CD4-positive, alpha-beta T cell (primary cell): Measurements from ENCODE around the gene GDF2. TPM values are rescaled to one million over a fixed set of nuclear protein-coding genes. Genes with fewer than 3 reads are reported as not detected.

Experiments
- ATAC-seq: fragments of 200-7000 bp; cut with Tn5 transposase; one replicate; pipeline ENCODE4 v1.10.0; 2022; ENCODE audit warnings: mild to moderate bottlenecking; ENCODE audit not compliant: poor library complexity
- CTCF ChIA-PET: fragments of 350-600 bp; sonication (Branson Sonifier 250); formaldehyde crosslinking; loops from one replicate; lab custom pipeline; 2021; ENCODE audit warnings: antibody characterized with exemption, inconsistent platforms; lab: Charles Lee
- POLR2A ChIA-PET: fragments of 350-600 bp; sonication (Branson Sonifier 250); formaldehyde crosslinking; loops from one replicate; lab custom pipeline; 2021; ENCODE audit warnings: antibody characterized with exemption, inconsistent platforms; lab: Charles Lee
- DNase-seq, 14 experiments: peaks; one replicate each; pipeline ENCODE4 v3.0.0-alpha.2; 2013 to 2020; ENCODE audit warnings: mixed read lengths in 2 of 14
- H3K27ac ChIP-seq, 2 donors: one replicate each; pipeline versions ENCODE4 v1.5.1 to v1.7.0; 2013; ENCODE audit warnings: low read length in 2 of 2, low read depth in 1 of 2, mild to moderate bottlenecking in 1 of 2
- H3K27me3 ChIP-seq, 2 experiments: 1 replicate in 1 of 2; 2 replicates in 1 of 2; pipeline versions ENCODE4 v1.6.1 to v1.7.0; 2013; ENCODE audit warnings: low read length in 2 of 2, control low read depth in 1 of 2, mild to moderate bottlenecking in 1 of 2, moderate library complexity in 1 of 2; ENCODE audit not compliant: insufficient read depth in 2 of 2, control insufficient read depth in 1 of 2
- H3K36me3 ChIP-seq: one replicate; pipeline ENCODE4 v1.6.1; 2013; ENCODE audit warnings: low read length, control low read depth; ENCODE audit not compliant: insufficient read depth
- H3K4me1 ChIP-seq: one replicate; pipeline ENCODE4 v1.6.1; 2013; ENCODE audit warnings: low read length, control low read depth; ENCODE audit not compliant: insufficient read depth
- H3K4me3 ChIP-seq: one replicate; pipeline ENCODE4 v1.5.1; 2013; ENCODE audit warnings: mild to moderate bottlenecking, low read length, moderate library complexity
- H3K9me3 ChIP-seq, 2 experiments: 1 replicate in 1 of 2; 2 replicates in 1 of 2; pipeline versions ENCODE4 v1.6.1 to v1.7.0; 2013; ENCODE audit warnings: low read length in 2 of 2, mild to moderate bottlenecking in 2 of 2, control low read depth in 1 of 2, moderate library complexity in 1 of 2; ENCODE audit not compliant: control insufficient read depth in 1 of 2, insufficient read depth in 1 of 2
- H3K27ac Mint-ChIP-seq: one replicate; pipeline ENCODE4 v1.8.0; 2020; ENCODE audit warnings: mixed read lengths
- H3K27me3 Mint-ChIP-seq: one replicate; pipeline ENCODE4 v1.8.0; 2021; ENCODE audit warnings: mixed read lengths
- H3K36me3 Mint-ChIP-seq: one replicate; pipeline ENCODE4 v1.8.0; 2021; ENCODE audit warnings: low read depth, mixed read lengths
- H3K4me1 Mint-ChIP-seq: one replicate; pipeline ENCODE4 v1.8.0; 2021; ENCODE audit warnings: low read depth, mixed read lengths
- H3K4me3 Mint-ChIP-seq: one replicate; pipeline ENCODE4 v1.8.0; 2020; ENCODE audit warnings: mild to moderate bottlenecking, mixed read lengths
- H3K9me3 Mint-ChIP-seq: one replicate; pipeline ENCODE4 v1.8.0; 2020; ENCODE audit warnings: mixed read lengths
- CTCF ChIP-seq: fragments of 200-600 bp; IDR thresholded peaks from one replicate; pipeline ENCODE4 v1.8.0; 2022; ENCODE audit warnings: antibody characterized with exemption, mild to moderate bottlenecking
- intact Hi-C, 2 experiments: fragments of 100-400 bp; cut with DNase I in 1 of 2; cut with micrococcal nuclease in 1 of 2; formaldehyde crosslinking; loops; one replicate each; pipeline versions ENCODE4 v1.15.1 to v1.9.0; 2023 to 2025; cut with DNase I, micrococcal nuclease
- total RNA-seq, 174 experiments: library from RNA in 2 of 174; stranded (reverse) in 2 of 174; gene quantifications; one replicate each; pipeline ENCODE4 v1.2.3 and lab custom pipeline; 2021 to 2026

GDF2 gene
- total RNA-seq, 2 experiments from 2014 or later, result not detected

- ChIA-PET CTCF (interaction anchor here (1.6 kb wide), 1 partner anchor 17 kb away, joined by 7 read pairs; no protein-coding TSS in a partner anchor), POLR2A (no interaction called here)
- no peaks in the 10 kb centered on the region for H3K9me3 Mint-ChIP-seq
- Histone ChIP-seq H3K4me1 (no peaks in the 10 kb centered on the region), H3K27me3 (peaks cover 0 to 2% of the 10 kb centered on the region in 2 experiments), H3K9me3 (peaks cover 0 to 1% of the 10 kb centered on the region in 2 experiments), H3K27ac (no peak overlapping the region), H3K4me3 (no peak overlapping the region), H3K36me3 (no peaks in the 10 kb centered on the region)
- no peak for DNase-seq
- intact Hi-C loops, result no loop called here
- H3K36me3 Mint-ChIP-seq, result no peaks in the 10 kb centered on the region
- no peaks in the 10 kb centered on the region for H3K4me1 Mint-ChIP-seq
- ATAC-seq, result no peak
- TF ChIP-seq CTCF, result no peak
- peaks cover 3% of the 10 kb centered on the region for H3K27me3 Mint-ChIP-seq
- H3K27ac Mint-ChIP-seq, result no peak overlapping the region
- H3K4me3 Mint-ChIP-seq, result no peak overlapping the region
Measured at GRCh38 chr10:47323636-47324296, 1.5 kb downstream of the GDF2 start.

GRCh38 chr10:47325303-47326291 is 3.3 kb downstream of the GDF2 start:
- Histone ChIP-seq H3K4me3 (no peak overlapping the region), H3K4me1 (no peaks in the 10 kb centered on the region), H3K27me3 (peaks cover 0 to 2% of the 10 kb centered on the region in 2 experiments), H3K9me3 (peaks cover 0 to 5% of the 10 kb centered on the region in 2 experiments), H3K36me3 (no peaks in the 10 kb centered on the region), H3K27ac (no peak overlapping the region)
- Mint-ChIP-seq H3K4me3 (no peak overlapping the region), H3K36me3 (no peaks in the 10 kb centered on the region), H3K27me3 (peaks cover 3% of the 10 kb centered on the region), H3K4me1 (no peaks in the 10 kb centered on the region), H3K27ac (no peak overlapping the region), H3K9me3 (no peaks in the 10 kb centered on the region)
- DNase-seq (no peak), ATAC-seq (no peak)
- intact Hi-C loops, result no loop called here
- ChIA-PET POLR2A (no interaction called here), CTCF (no interaction called here)
- no peak for TF ChIP-seq CTCF

GRCh38 chr10:47326306-47326926 is 4.2 kb downstream of the GDF2 start:
- Histone ChIP-seq H3K4me3 (no peak overlapping the region), H3K9me3 (peaks cover 0 to 5% of the 10 kb centered on the region in 2 experiments), H3K4me1 (no peaks in the 10 kb centered on the region), H3K27me3 (peaks cover 0 to 2% of the 10 kb centered on the region in 2 experiments), H3K36me3 (no peaks in the 10 kb centered on the region), H3K27ac (no peak overlapping the region)
- H3K27ac Mint-ChIP-seq, result no peak overlapping the region
- no peaks in the 10 kb centered on the region for H3K9me3 Mint-ChIP-seq
- ChIA-PET POLR2A (no interaction called here), CTCF (no interaction called here)
- no peak overlapping the region for H3K4me3 Mint-ChIP-seq
- no peak for ATAC-seq
- peaks cover 3% of the 10 kb centered on the region for H3K27me3 Mint-ChIP-seq
- no peak for TF ChIP-seq CTCF
- no peaks in the 10 kb centered on the region for H3K4me1 Mint-ChIP-seq
- DNase-seq, result no peak
- intact Hi-C loops, result no loop called here
- H3K36me3 Mint-ChIP-seq, result no peaks in the 10 kb centered on the region
